RWPE2 (cell line): ENCODE results near the gene CHCHD6.

ENCODE experiments used
- ATAC-seq: fragments of 200-7000 bp; cut with Tn5 transposase; 3 replicates; pipeline ENCODE4 v1.9.1; 2021; ENCODE audit warnings: low read depth
- DNase-seq: peaks from one replicate; pipeline ENCODE4 v3.0.0-alpha.2; 2020; ENCODE audit warnings: low spot score
- H3K27ac ChIP-seq: fragments of 450-650 bp; 2 replicates; pipeline ENCODE4 v1.5.1; 2017; ENCODE audit warnings: mild to moderate bottlenecking; ENCODE audit not compliant: poor library complexity, severe bottlenecking
- H3K27me3 ChIP-seq: fragments of 250-450 bp; sonication (Bioruptor Pico); 2 replicates; pipeline ENCODE4 v1.5.1; 2021; ENCODE audit warnings: mild to moderate bottlenecking, moderate library complexity; ENCODE audit not compliant: insufficient read depth, poor library complexity, severe bottlenecking
- H3K36me3 ChIP-seq: fragments of 250-450 bp; sonication (Bioruptor Pico); 2 replicates; pipeline ENCODE4 v1.5.1; 2020; ENCODE audit warnings: low read depth, mild to moderate bottlenecking, moderate library complexity
- H3K4me1 ChIP-seq: fragments of 250-450 bp; sonication (Bioruptor Pico); 2 replicates; pipeline ENCODE4 v1.5.1; 2021; ENCODE audit warnings: mild to moderate bottlenecking, moderate library complexity; ENCODE audit not compliant: insufficient read depth, poor library complexity, severe bottlenecking
- H3K4me3 ChIP-seq: fragments of 250-450 bp; sonication (Bioruptor Pico); 2 replicates; pipeline ENCODE4 v1.5.1; 2021; ENCODE audit warnings: mild to moderate bottlenecking, moderate library complexity; ENCODE audit not compliant: severe bottlenecking
- H3K9me3 ChIP-seq: fragments of 250-450 bp; sonication (Bioruptor Pico); 2 replicates; pipeline ENCODE4 v1.5.1; 2021; ENCODE audit warnings: mild to moderate bottlenecking, moderate library complexity; ENCODE audit not compliant: severe bottlenecking
- CTCF ChIP-seq: fragments of 450-650 bp; IDR thresholded peaks from one replicate; pipeline ENCODE4 v1.5.1; 2017; ENCODE audit warnings: mild to moderate bottlenecking, moderate library complexity; ENCODE audit not compliant: poor library complexity, severe bottlenecking

Gene CHCHD6

GRCh38 chr3:126678693-126679317 lies 25.2 kb upstream of the CHCHD6 start:
- H3K4me1 ChIP-seq, result no peaks in the 10 kb centered on the region
- TF ChIP-seq CTCF, result no peak
- DNase-seq, result peak; percentile 41
- no peak overlapping the region for H3K27ac ChIP-seq
- H3K4me3 ChIP-seq, result no peak overlapping the region
- ATAC-seq, result peak; percentile 27; the same call in 1 of the 3 replicates
- no peaks in the 10 kb centered on the region for H3K27me3 ChIP-seq
- H3K9me3 ChIP-seq, result no peaks in the 10 kb centered on the region
- H3K36me3 ChIP-seq, result no peaks in the 10 kb centered on the region

- DNase-seq, result peak; percentile 54
- peak; percentile 87 for ATAC-seq
- H3K27me3 ChIP-seq, result no peaks in the 10 kb centered on the region
- H3K4me1 ChIP-seq, result no peaks in the 10 kb centered on the region
- TF ChIP-seq CTCF, result peak; percentile 92
- H3K9me3 ChIP-seq, result no peaks in the 10 kb centered on the region
- no peak overlapping the region for H3K27ac ChIP-seq
- no peaks in the 10 kb centered on the region for H3K36me3 ChIP-seq
- no peak overlapping the region for H3K4me3 ChIP-seq
These were observed 24.7 kb upstream of the CHCHD6 start for GRCh38 chr3:126679318-126679751.

GRCh38 chr3:126679831-126680666 lies 24.0 kb upstream of the CHCHD6 start:
- DNase-seq, result no peak
- Histone ChIP-seq H3K27ac (no peak overlapping the region), H3K4me1 (no peaks in the 10 kb centered on the region)

GRCh38 chr3:126680667-126681055 lies 23.4 kb upstream of the CHCHD6 start:
- H3K4me3 ChIP-seq, result no peak overlapping the region
- H3K27me3 ChIP-seq, result no peaks in the 10 kb centered on the region
- TF ChIP-seq CTCF, result no peak
- H3K27ac ChIP-seq, result no peak overlapping the region
- ATAC-seq (no peak), DNase-seq (no peak)
- no peaks in the 10 kb centered on the region for H3K36me3 ChIP-seq
- no peaks in the 10 kb centered on the region for H3K4me1 ChIP-seq
- H3K9me3 ChIP-seq, result no peaks in the 10 kb centered on the region

More at GRCh38 chr3:126679831-126680666, 24.0 kb upstream of the CHCHD6 start:
- H3K4me3 ChIP-seq, result no peak overlapping the region
- H3K36me3 ChIP-seq, result no peaks in the 10 kb centered on the region
- H3K9me3 ChIP-seq, result no peaks in the 10 kb centered on the region
- no peak for ATAC-seq
- TF ChIP-seq CTCF, result no peak
- no peaks in the 10 kb centered on the region for H3K27me3 ChIP-seq

GRCh38 chr3:126682009-126682408 lies 22.0 kb upstream of the CHCHD6 start:
- ATAC-seq, result no peak
- Histone ChIP-seq H3K27ac (no peak overlapping the region), H3K4me3 (no peak overlapping the region), H3K27me3 (no peaks in the 10 kb centered on the region), H3K9me3 (no peaks in the 10 kb centered on the region), H3K4me1 (no peaks in the 10 kb centered on the region), H3K36me3 (no peaks in the 10 kb centered on the region)
- TF ChIP-seq CTCF, result no peak
- no peak for DNase-seq
